ENCODE data around the gene PABPC1L.

The PABPC1L gene

GRCh38 chr20:44942264-44942973 is 32.6 kb downstream of the PABPC1L start:
- no peak for DNase-seq (ENCODE audit: low spot score)

- no peak for DNase-seq (ENCODE audit: low spot score)
Observed at GRCh38 chr20:44943828-44944227, 34.0 kb downstream of the PABPC1L start.

GRCh38 chr20:44945261-44945660 is 35.4 kb downstream of the PABPC1L start:
- DNase-seq (ENCODE audit: low spot score) = no peak

- no peak for DNase-seq (ENCODE audit: low spot score)
Observed at GRCh38 chr20:44946271-44946852, 36.5 kb downstream of the PABPC1L start.

- no peak for DNase-seq (ENCODE audit: low spot score)
Observed at GRCh38 chr20:44948107-44948506, 38.2 kb downstream of the PABPC1L start.

- DNase-seq (ENCODE audit: low spot score) = no peak
Observed at GRCh38 chr20:44948513-44948912, 38.7 kb downstream of the PABPC1L start.

GRCh38 chr20:44950368-44950767 is 40.5 kb downstream of the PABPC1L start:
- no peak for DNase-seq (ENCODE audit: low spot score)

GRCh38 chr20:44952731-44953130 is 42.9 kb downstream of the PABPC1L start:
- DNase-seq (ENCODE audit: low spot score) = no peak

- DNase-seq (ENCODE audit: low spot score) = no peak
Observed at GRCh38 chr20:44954211-44954610, 44.4 kb downstream of the PABPC1L start.

GRCh38 chr20:44955270-44955669 is 45.4 kb downstream of the PABPC1L start:
- no peak for DNase-seq (ENCODE audit: low spot score)

- no peak for DNase-seq (ENCODE audit: low spot score)
Observed at GRCh38 chr20:44956410-44956809, 46.5 kb downstream of the PABPC1L start.

GRCh38 chr20:44958276-44958675 is 48.4 kb downstream of the PABPC1L start:
- DNase-seq (ENCODE audit: low spot score) = no peak

- DNase-seq (ENCODE audit: low spot score) = peak; percentile 60
Observed at GRCh38 chr20:44959082-44959637, 49.3 kb downstream of the PABPC1L start.

- peak; percentile 73 for DNase-seq (ENCODE audit: low spot score)
Observed at GRCh38 chr20:44959638-44960102, 49.8 kb downstream of the PABPC1L start.

GRCh38 chr20:44960103-44960852 is 50.4 kb downstream of the PABPC1L start, which contains the start of gene TOMM34:
TOMM34 (minus strand) TSS chr20:44960397; CDS start chr20:44960333, 64 bp downstream.
- peak; percentile 94 for DNase-seq (ENCODE audit: low spot score)

GRCh38 chr20:44961011-44961869 is 51.4 kb downstream of the PABPC1L start:
- no peak for DNase-seq (ENCODE audit: low spot score)

- DNase-seq (ENCODE audit: low spot score) = peak; percentile 61
Observed at GRCh38 chr20:44961870-44962267, 52.0 kb downstream of the PABPC1L start.

GRCh38 chr20:44962483-44962882 is 52.6 kb downstream of the PABPC1L start:
- no peak for DNase-seq (ENCODE audit: low spot score)

GRCh38 chr20:44963325-44964215 is 53.7 kb downstream of the PABPC1L start:
- no peak for DNase-seq (ENCODE audit: low spot score)

GRCh38 chr20:44965651-44966029 is 55.8 kb downstream of the PABPC1L start:
- no peak for DNase-seq (ENCODE audit: low spot score)
